ENCODE data around the gene COL6A2. TPM values are rescaled to one million over a fixed set of nuclear protein-coding genes. Genes with fewer than 3 reads are reported as not detected.

COL6A2 gene
- total RNA-seq, 1 donor from 2014 or later = 157 TPM

GRCh38 chr21:46095814-46096595 lies 1.9 kb upstream of the COL6A2 start:
- Histone ChIP-seq H3K4me1 (peaks cover 59% of the 10 kb centered on the region), H3K4me3 (no peak overlapping the region), H3K36me3 (no peaks in the 10 kb centered on the region), H3K9me3 (replicated peaks) (no peaks in the 10 kb centered on the region), H3K27me3 (ENCODE audit: low read depth) (peaks cover 15% of the 10 kb centered on the region), H3K27ac (replicated peaks) (peak overlapping the region; percentile 38)
- TF ChIP-seq CTCF (IDR thresholded peaks at IDR 0.05; ENCODE audit: borderline replicate concordance) = no peak
- DNase-seq = no peak
- intact Hi-C loops (cut with micrococcal nuclease) = no loop called here

- peak overlapping the region; percentile 92 for H3K27ac ChIP-seq (replicated peaks)
- intact Hi-C loops (cut with micrococcal nuclease) = no loop called here
- no peak for TF ChIP-seq CTCF (IDR thresholded peaks at IDR 0.05; ENCODE audit: borderline replicate concordance)
- peaks cover 60% of the 10 kb centered on the region for H3K4me1 ChIP-seq
- no peaks in the 10 kb centered on the region for H3K36me3 ChIP-seq
- H3K27me3 ChIP-seq (ENCODE audit: low read depth) = peaks cover 15% of the 10 kb centered on the region
- peak overlapping the region; percentile 85 for H3K4me3 ChIP-seq
- no peak for DNase-seq
- peaks cover 3% of the 10 kb centered on the region for H3K9me3 ChIP-seq (replicated peaks)
Measured at GRCh38 chr21:46096596-46097335, 1.1 kb upstream of the COL6A2 start.

DNA sequence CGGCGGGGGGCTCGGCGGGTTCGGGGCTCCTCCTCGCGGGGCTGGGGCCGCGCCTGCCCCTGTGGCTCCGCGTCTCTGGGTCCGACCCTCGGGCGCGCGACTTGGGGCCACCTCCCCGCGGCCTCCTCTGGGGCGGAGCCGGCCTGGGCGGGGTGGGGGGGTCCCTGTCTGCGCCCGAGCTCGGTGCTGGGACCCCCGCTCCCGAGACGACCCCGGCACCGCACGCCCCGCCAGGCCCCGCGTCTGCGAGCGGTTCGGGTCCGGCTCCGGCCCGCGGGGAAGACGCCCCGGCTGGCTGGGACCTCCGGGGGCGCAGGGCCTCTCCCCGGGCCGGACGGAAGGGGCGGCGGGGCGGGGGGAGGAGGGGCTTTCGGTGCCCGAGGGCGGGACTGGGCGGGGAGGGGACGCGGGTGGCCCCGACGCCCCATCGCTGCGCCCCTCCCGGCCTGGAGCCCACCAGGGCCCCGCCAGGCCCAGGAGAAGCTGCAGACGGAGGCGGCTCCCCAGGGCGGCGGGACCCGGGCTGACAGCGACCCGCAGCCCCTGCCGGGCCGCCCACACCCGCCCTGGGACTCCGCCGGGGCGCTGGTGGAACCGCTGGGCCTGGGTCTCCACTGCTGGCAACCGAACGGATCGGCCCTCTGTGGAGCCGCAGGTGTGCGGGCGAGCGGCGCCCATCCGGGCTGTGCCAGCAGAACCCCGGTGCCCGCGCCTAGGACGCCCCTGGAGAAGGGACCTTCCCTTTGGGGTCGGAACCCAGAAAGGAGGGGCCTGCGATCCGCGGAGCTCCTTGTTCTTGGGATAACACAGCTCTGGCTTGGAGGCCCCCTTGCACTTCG lies 610 bp downstream of the COL6A2 start:
- H3K4me1 ChIP-seq = peaks cover 50% of the 10 kb centered on the region
- peaks cover 15% of the 10 kb centered on the region for H3K27me3 ChIP-seq (ENCODE audit: low read depth)
- TF ChIP-seq CTCF (IDR thresholded peaks at IDR 0.05; ENCODE audit: borderline replicate concordance) = no peak

GRCh38 chr21:46099476-46099875 lies 1.6 kb downstream of the COL6A2 start:
- H3K4me3 ChIP-seq = peak overlapping the region; percentile 85
- DNase-seq = peak; percentile 41
- no peaks in the 10 kb centered on the region for H3K36me3 ChIP-seq
- no peak for TF ChIP-seq CTCF (IDR thresholded peaks at IDR 0.05; ENCODE audit: borderline replicate concordance)
- intact Hi-C loops (cut with micrococcal nuclease) = no loop called here
- H3K9me3 ChIP-seq (replicated peaks) = peaks cover 29% of the 10 kb centered on the region
- H3K27ac ChIP-seq (replicated peaks) = peak overlapping the region; percentile 92
- H3K4me1 ChIP-seq = peaks cover 50% of the 10 kb centered on the region
- H3K27me3 ChIP-seq (ENCODE audit: low read depth) = peaks cover 15% of the 10 kb centered on the region

More for the DNA sequence above, 610 bp downstream of the COL6A2 start:
- peak overlapping the region; percentile 85 for H3K4me3 ChIP-seq
- peak overlapping the region; percentile 92 for H3K27ac ChIP-seq (replicated peaks)
- intact Hi-C loops (cut with micrococcal nuclease) = no loop called here
- DNase-seq = peak; percentile 34
- H3K9me3 ChIP-seq (replicated peaks) = peaks cover 19% of the 10 kb centered on the region
- no peaks in the 10 kb centered on the region for H3K36me3 ChIP-seq

DNA sequence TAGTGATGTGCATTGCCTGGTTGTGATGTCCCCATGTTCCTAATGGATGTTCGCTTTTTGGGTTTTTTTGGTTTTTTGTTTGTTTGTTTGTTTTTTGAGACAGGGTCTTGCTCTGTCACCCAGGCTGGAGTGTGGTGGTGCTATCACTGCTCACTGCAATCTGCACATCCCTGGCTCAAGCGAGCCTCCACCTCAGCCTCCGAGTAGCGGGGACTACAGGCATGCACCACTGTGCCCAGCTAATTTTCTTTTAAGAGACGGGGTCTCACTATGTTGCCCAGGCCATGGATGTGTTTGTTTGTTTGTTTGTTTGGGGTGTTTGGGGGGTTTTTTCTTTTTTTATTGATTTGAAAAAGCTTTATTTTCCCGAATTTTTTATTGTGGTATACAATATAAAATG lies 2.1 kb downstream of the COL6A2 start:
- Histone ChIP-seq H3K27me3 (ENCODE audit: low read depth) (peaks cover 15% of the 10 kb centered on the region), H3K4me3 (peak overlapping the region; percentile 85), H3K9me3 (replicated peaks) (peaks cover 34% of the 10 kb centered on the region), H3K36me3 (no peaks in the 10 kb centered on the region), H3K4me1 (peaks cover 50% of the 10 kb centered on the region), H3K27ac (replicated peaks) (peak overlapping the region; percentile 92)
- TF ChIP-seq CTCF (IDR thresholded peaks at IDR 0.05; ENCODE audit: borderline replicate concordance) = no peak
- intact Hi-C loops (cut with micrococcal nuclease) = loop anchor here (10.0 kb wide), 1 partner anchor 125 kb away; no protein-coding TSS in a partner anchor
- DNase-seq = no peak
